Right lobe of liver (tissue), 6 donors: ENCODE results near the gene CSF1. TPM values are rescaled to one million over a fixed set of nuclear protein-coding genes. Genes with fewer than 3 reads are reported as not detected.

ENCODE experiments used
- ATAC-seq, 4 donors: fragments of 200-7000 bp; cut with Tn5 transposase; one replicate each; pipeline ENCODE4 v1.9.1; 2020; ENCODE audit warnings: mild to moderate bottlenecking in 4 of 4, moderate library complexity in 4 of 4
- DNase-seq, 3 donors: peaks; one replicate each; pipeline ENCODE4 v3.0.0-alpha.2; 2020
- H3K27ac ChIP-seq, 3 donors: fragments of 200-600 bp; one replicate each; pipeline ENCODE4 v1.8.0; 2022
- H3K27me3 ChIP-seq, 2 donors: fragments of 200-600 bp; one replicate each; pipeline ENCODE4 v1.8.0; 2022
- H3K36me3 ChIP-seq, 4 donors: fragments of 200-600 bp; sonication (generic) in 1 of 4; one replicate each; pipeline versions ENCODE4 v1.5.1 to v1.8.0; 2017 to 2022; ENCODE audit warnings: control low read depth in 1 of 4
- H3K4me1 ChIP-seq, 4 donors: fragments of 200-600 bp; sonication (generic) in 1 of 4; one replicate each; pipeline versions ENCODE4 v1.5.1 to v1.8.0; 2017 to 2022; ENCODE audit warnings: control low read depth in 1 of 4
- H3K4me3 ChIP-seq, 3 donors: fragments of 200-600 bp; one replicate each; pipeline ENCODE4 v1.8.0; 2022
- H3K9me3 ChIP-seq, 4 donors: fragments of 200-600 bp; sonication (generic) in 1 of 4; one replicate each; pipeline versions ENCODE4 v1.5.1 to v1.8.0; 2017 to 2022; ENCODE audit warnings: control low read depth in 1 of 4
- POLR2A ChIP-seq: fragments of 450-650 bp; IDR thresholded peaks from one replicate; pipeline ENCODE4 v1.6.1; 2017; ENCODE audit warnings: antibody characterized with exemption, mild to moderate bottlenecking
- WGBS: methylation state at CpG from one replicate; pipeline ENCODE4 v1.1.6; 2018; ENCODE audit warnings: low coverage, low lambda C conversion rate; ENCODE audit not compliant: insufficient coverage; ENCODE audit errors: missing lambda C conversion rate; 5-methylcytosine and 5-hydroxymethylcytosine counted together
- intact Hi-C, 2 donors: fragments of 100-400 bp; cut with DNase I; formaldehyde crosslinking; loops; one replicate each; pipeline versions ENCODE4 v1.11.2 to v1.14.1; 2022
- total RNA-seq, 6 experiments: library from RNA; depleted of rRNA in 2 of 6; stranded (reverse); fragments of >200 nt in 2 of 6; fragmentation: NEBNext Ultra II Directional in 3 of 6; extraction: Animal tissue kit (Norgen Biotek cat#: 25700) in 3 of 6; gene quantifications; one replicate each; pipeline versions ENCODE4 v1.1.0 to v1.2.4, GENCODE V29; 2016 to 2023
- TF ChIP-seq, protein P1 (sequence below), 4 donors: fragments of 200-600 bp in 3 of 4; fragments of 450-650 bp in 1 of 4; IDR thresholded peaks; one replicate each; pipeline versions ENCODE4 v1.5.1 to v1.8.0; 2016 to 2022; ENCODE audit warnings: antibody characterized with exemption in 4 of 4, mild to moderate bottlenecking in 2 of 4
- donor health status: DM: no; HTN: yes; CAD: no.
- donor health status: DM: no; HTN: no; CAD: no.
- donor health status: DM: no; HTN: no; CAD: no.
- donor health status: DM: no; HTN: yes; CAD: no.
- donor health status: DM: no; HTN: yes; CAD: no.

The CSF1 gene
- total RNA-seq, 6 experiments from 2014 or later, result 4.8 to 44.1 (median 22.0) TPM

DNA sequence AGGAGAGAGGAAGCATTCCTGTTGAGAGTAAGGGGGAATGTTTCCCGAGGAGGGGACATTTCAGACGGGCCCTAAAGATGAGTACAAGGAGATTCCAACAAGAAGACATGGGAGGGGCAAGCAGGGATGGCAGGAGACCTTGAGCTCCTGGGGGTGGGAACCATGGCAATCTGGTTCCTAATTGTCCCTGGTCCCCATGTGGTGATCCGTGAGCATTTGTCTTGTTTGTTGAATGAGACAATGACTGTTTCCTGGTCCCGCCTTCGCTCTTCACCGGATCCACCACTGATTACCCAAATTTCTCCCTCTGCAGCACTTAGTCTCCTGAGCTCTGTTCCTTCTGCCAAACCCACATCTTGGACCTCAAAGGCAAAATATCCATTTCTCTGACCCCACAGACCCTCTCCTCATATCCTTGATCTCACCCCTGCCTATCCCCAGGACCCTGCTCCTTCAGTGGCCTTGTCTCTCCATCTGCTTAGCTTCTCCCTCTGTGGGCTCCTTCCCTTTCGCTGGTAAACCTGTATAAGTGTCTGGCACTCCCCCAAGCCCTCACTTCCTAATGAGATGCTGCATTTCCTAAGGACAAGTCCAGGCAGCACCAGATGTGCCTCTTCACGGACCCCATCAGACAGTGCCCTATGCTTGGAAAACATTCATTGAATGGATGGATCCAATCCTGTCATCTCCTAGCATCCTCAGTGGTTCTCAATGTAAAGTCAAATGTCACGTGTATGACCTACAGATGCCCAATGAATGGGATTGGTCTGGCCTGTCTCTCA lies 8.3 kb upstream of the CSF1 start:
- Histone ChIP-seq H3K9me3 (no peaks in the 10 kb centered on the region), H3K36me3 (no peaks in the 10 kb centered on the region), H3K4me3 (no peak overlapping the region), H3K27ac (peak overlapping the region; percentile 39 to 75 (median 43)), H3K4me1 (peaks cover 0 to 42% (median 15%) of the 10 kb centered on the region in 4 donors), H3K27me3 (no peaks in the 10 kb centered on the region)
- no peak for DNase-seq
- 90% methylated on average over 9 of the region's 9 CpGs for WGBS
- TF ChIP-seq POLR2A, result no peak
- TF ChIP-seq, protein P1, sequence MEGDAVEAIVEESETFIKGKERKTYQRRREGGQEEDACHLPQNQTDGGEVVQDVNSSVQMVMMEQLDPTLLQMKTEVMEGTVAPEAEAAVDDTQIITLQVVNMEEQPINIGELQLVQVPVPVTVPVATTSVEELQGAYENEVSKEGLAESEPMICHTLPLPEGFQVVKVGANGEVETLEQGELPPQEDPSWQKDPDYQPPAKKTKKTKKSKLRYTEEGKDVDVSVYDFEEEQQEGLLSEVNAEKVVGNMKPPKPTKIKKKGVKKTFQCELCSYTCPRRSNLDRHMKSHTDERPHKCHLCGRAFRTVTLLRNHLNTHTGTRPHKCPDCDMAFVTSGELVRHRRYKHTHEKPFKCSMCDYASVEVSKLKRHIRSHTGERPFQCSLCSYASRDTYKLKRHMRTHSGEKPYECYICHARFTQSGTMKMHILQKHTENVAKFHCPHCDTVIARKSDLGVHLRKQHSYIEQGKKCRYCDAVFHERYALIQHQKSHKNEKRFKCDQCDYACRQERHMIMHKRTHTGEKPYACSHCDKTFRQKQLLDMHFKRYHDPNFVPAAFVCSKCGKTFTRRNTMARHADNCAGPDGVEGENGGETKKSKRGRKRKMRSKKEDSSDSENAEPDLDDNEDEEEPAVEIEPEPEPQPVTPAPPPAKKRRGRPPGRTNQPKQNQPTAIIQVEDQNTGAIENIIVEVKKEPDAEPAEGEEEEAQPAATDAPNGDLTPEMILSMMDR (IDR thresholded peaks at IDR 0.05), result no peak
- no peak for ATAC-seq
- intact Hi-C loops, result no loop called here

GRCh38 chr1:109903376-109903930 lies 7.2 kb upstream of the CSF1 start:
- ATAC-seq (peak; percentile 45 to 52 (median 50)), DNase-seq (no peak)
- peak overlapping the region; percentile 28 to 75 (median 45) for H3K27ac ChIP-seq
- no peaks in the 10 kb centered on the region for H3K9me3 ChIP-seq
- peaks cover 0 to 42% (median 15%) of the 10 kb centered on the region in 4 donors for H3K4me1 ChIP-seq
- no peaks in the 10 kb centered on the region for H3K36me3 ChIP-seq
- no peaks in the 10 kb centered on the region for H3K27me3 ChIP-seq
- H3K4me3 ChIP-seq, result no peak overlapping the region
- 75% methylated on average over 1 of the region's 2 CpGs for WGBS
- intact Hi-C loops, result no loop called here
- no peak for TF ChIP-seq POLR2A
- TF ChIP-seq, protein P1 (IDR thresholded peaks at IDR 0.05), result no peak

DNA sequence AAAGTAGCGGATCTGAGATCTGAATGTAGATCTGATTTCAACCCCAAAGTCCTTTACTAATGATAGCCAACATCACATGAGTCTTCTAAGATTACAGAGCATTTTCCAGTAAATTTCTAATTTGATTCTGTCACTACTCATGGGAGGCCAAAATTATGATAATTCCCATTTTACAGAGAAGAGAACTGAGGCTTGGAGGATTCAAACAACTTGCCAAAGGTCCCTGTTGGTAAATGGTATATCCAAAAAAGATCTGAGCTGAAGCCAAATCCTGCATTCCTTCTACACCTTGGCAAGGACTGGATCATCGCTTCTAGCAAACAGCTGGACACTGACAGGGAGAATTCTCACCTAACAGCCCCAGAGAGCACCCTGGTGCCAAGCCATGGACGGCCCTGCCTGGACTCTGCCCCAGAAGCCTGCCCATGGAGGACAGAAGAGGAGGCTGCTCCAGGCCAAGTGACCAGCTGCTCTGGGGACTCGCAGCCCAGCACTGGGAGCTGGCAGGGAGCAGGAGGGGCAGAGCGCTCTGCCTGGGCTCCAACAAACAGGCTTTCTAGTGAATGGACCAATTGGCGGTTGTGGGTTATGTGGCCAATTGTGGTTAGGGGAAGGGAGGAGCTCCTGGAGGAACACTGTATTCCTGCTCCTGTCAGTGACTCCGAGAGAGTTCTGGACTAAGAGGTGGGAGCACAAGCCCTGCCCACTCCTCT lies 6.4 kb upstream of the CSF1 start:
- Histone ChIP-seq H3K27me3 (no peaks in the 10 kb centered on the region), H3K36me3 (no peaks in the 10 kb centered on the region), H3K27ac (peak overlapping the region; percentile 45 to 79 (median 75)), H3K4me1 (peaks cover 0 to 42% (median 15%) of the 10 kb centered on the region in 4 donors), H3K4me3 (no peak overlapping the region), H3K9me3 (no peaks in the 10 kb centered on the region)
- 58% methylated on average over 3 of the region's 7 CpGs for WGBS
- ATAC-seq (peak; percentile 73 to 94 (median 90)), DNase-seq (peak; percentile 82 to 94 (median 92))
- intact Hi-C loops, result no loop called here
- TF ChIP-seq, protein P1 (IDR thresholded peaks at IDR 0.05), result no peak
- peak; percentile 39 for TF ChIP-seq POLR2A

GRCh38 chr1:109905491-109905890 lies 5.2 kb upstream of the CSF1 start:
- TF ChIP-seq POLR2A, result no peak
- TF ChIP-seq, protein P1 (IDR thresholded peaks at IDR 0.05), result no peak
- WGBS, result 80% methylated on average over 2 of the region's 7 CpGs
- H3K27ac ChIP-seq, result no peak overlapping the region
- intact Hi-C loops, result no loop called here
- no peaks in the 10 kb centered on the region for H3K9me3 ChIP-seq
- peaks cover 0 to 47% (median 17%) of the 10 kb centered on the region in 4 donors for H3K4me1 ChIP-seq
- DNase-seq (no peak), ATAC-seq (no peak)
- no peaks in the 10 kb centered on the region for H3K36me3 ChIP-seq
- H3K4me3 ChIP-seq, result no peak overlapping the region
- H3K27me3 ChIP-seq, result no peaks in the 10 kb centered on the region
